Activated CD8-positive, alpha-beta T cell treated with anti-CD3 and anti-CD28 coated beads, Interleukin-2, amount 10 ng/mL, durations not matched to agents 7 days and 5 days (primary cell): Measurements from ENCODE around the gene LDHD. TPM values are rescaled to one million over a fixed set of nuclear protein-coding genes. Genes with fewer than 3 reads are reported as not detected.

ENCODE experiments used
- ATAC-seq: fragments of 150-1000 bp; cut with Tn5 transposase; one replicate; pipeline ENCODE4 v1.10.0; 2021; ENCODE audit warnings: moderate library complexity
- CTCF ChIA-PET: fragments of 350-600 bp; sonication (Branson Sonifier 250); formaldehyde crosslinking; loops from one replicate; lab custom pipeline; 2021; ENCODE audit warnings: antibody characterized with exemption; lab: Charles Lee
- POLR2A ChIA-PET: fragments of 350-600 bp; sonication (Branson Sonifier 250); formaldehyde crosslinking; loops from one replicate; lab custom pipeline; 2021; ENCODE audit warnings: antibody characterized with exemption; lab: Charles Lee
- DNase-seq: peaks from one replicate; pipeline ENCODE4 v3.0.0-alpha.2; 2020
- H3K27ac Mint-ChIP-seq: one replicate; pipeline ENCODE4 v1.8.0; 2021; ENCODE audit warnings: mild to moderate bottlenecking, mixed read lengths
- H3K27me3 Mint-ChIP-seq: one replicate; pipeline ENCODE4 v1.8.0; 2021; ENCODE audit warnings: low read depth, mixed read lengths
- H3K36me3 Mint-ChIP-seq: one replicate; pipeline ENCODE4 v1.8.0; 2021; ENCODE audit warnings: low read depth, mixed read lengths
- H3K4me1 Mint-ChIP-seq: one replicate; pipeline ENCODE4 v1.8.0; 2021; ENCODE audit warnings: low read depth, mixed read lengths
- H3K4me3 Mint-ChIP-seq: one replicate; pipeline ENCODE4 v1.8.0; 2021; ENCODE audit warnings: mild to moderate bottlenecking, mixed read lengths
- H3K9me3 Mint-ChIP-seq: one replicate; pipeline ENCODE4 v1.8.0; 2022; ENCODE audit warnings: mixed read lengths; ENCODE audit not compliant: insufficient read depth
- total RNA-seq, 2 experiments: library from RNA; stranded (reverse); gene quantifications; one replicate each; pipeline ENCODE4 v1.2.3, GENCODE V29; 2021

The LDHD gene
- total RNA-seq, 2 experiments from 2014 or later: 0.13 TPM; not detected in 1

GRCh38 chr16:75113541-75114121, 2.9 kb downstream of the LDHD start:
- ATAC-seq (no peak), DNase-seq (no peak)
- Mint-ChIP-seq H3K4me1 (peaks cover 34% of the 10 kb centered on the region), H3K27me3 (no peaks in the 10 kb centered on the region), H3K9me3 (no peaks in the 10 kb centered on the region), H3K27ac (no peak overlapping the region), H3K36me3 (no peaks in the 10 kb centered on the region), H3K4me3 (no peak overlapping the region)
- POLR2A ChIA-PET: interaction anchor here (0.8 kb wide), 1 partner anchor 26 kb away, joined by 3 read pairs; no protein-coding TSS in a partner anchor
- CTCF ChIA-PET: interaction anchor here (5.7 to 9.7 kb wide), 2 partner anchors 51 to 118 kb away, joined by 62 to 205 read pairs; partner anchors contain the start of gene ZNRF1

GRCh38 chr16:75112734-75113491, 3.7 kb downstream of the LDHD start:
- POLR2A ChIA-PET: interaction anchor here (0.8 kb wide), 1 partner anchor 25 kb away, joined by 3 read pairs; no protein-coding TSS in a partner anchor
- Mint-ChIP-seq H3K27me3 (no peaks in the 10 kb centered on the region), H3K4me1 (peaks cover 40% of the 10 kb centered on the region), H3K36me3 (no peaks in the 10 kb centered on the region), H3K4me3 (no peak overlapping the region), H3K27ac (peak overlapping the region; percentile 66), H3K9me3 (no peaks in the 10 kb centered on the region)
- CTCF ChIA-PET: interaction anchor here (1.7 to 9.7 kb wide), 6 partner anchors 13 to 128 kb away, joined by 4 to 205 read pairs (median 51); partner anchors contain the start of genes WDR59 and ZNRF1
- DNase-seq (no peak), ATAC-seq (no peak)

GRCh38 chr16:75111961-75112733, 4.4 kb downstream of the LDHD start:
- H3K27me3 Mint-ChIP-seq: no peaks in the 10 kb centered on the region
- no peaks in the 10 kb centered on the region for H3K36me3 Mint-ChIP-seq
- H3K4me1 Mint-ChIP-seq: peaks cover 45% of the 10 kb centered on the region
- no peak for ATAC-seq
- CTCF ChIA-PET: interaction anchor here (1.1 to 9.7 kb wide), 29 partner anchors 8 to 445 kb away, joined by 3 to 205 read pairs (median 6); partner anchors contain the start of genes FA2H, MLKL, WDR59 and ZNRF1
- H3K9me3 Mint-ChIP-seq: no peaks in the 10 kb centered on the region
- no peak for DNase-seq
- no peak overlapping the region for H3K4me3 Mint-ChIP-seq
- POLR2A ChIA-PET: interaction anchor here (1.3 to 1.4 kb wide), 3 partner anchors 14 to 299 kb away, joined by 3 to 23 read pairs (median 4); partner anchors contain the start of gene ZNRF1
- no peak overlapping the region for H3K27ac Mint-ChIP-seq

DNA sequence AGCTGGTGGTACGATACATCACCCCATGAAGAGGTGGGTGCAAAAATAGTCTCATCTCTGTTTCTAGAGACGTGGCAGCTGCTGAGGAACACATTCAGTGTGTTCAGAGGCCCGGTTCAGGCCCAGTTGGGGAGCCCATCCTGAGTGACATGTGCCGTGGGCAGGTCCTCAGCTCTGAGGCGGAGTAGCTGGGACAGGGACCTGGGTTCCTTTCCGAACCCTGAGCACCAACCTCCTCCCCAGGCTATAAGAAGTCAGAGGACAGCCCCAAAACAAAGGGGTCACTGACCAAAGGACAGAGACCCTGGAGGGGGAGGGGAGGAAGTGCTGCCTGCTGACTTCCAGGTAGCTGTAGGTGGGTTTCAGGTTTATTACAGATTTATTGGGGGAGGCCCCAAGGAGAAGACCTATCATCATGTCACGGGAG, 5.1 kb downstream of the LDHD start:
- H3K9me3 Mint-ChIP-seq: no peaks in the 10 kb centered on the region
- ChIA-PET POLR2A (interaction anchor here (1.1 to 1.4 kb wide), 5 partner anchors 12 to 298 kb away, joined by 3 to 23 read pairs (median 4); partner anchors contain the start of genes WDR59 and ZNRF1), CTCF (interaction anchor here (0.7 to 9.7 kb wide), 39 partner anchors 8 to 444 kb away, joined by 3 to 205 read pairs (median 5); partner anchors contain the start of genes FA2H, MLKL, WDR59 and ZNRF1)
- no peak for DNase-seq
- no peak overlapping the region for H3K4me3 Mint-ChIP-seq
- H3K27me3 Mint-ChIP-seq: no peaks in the 10 kb centered on the region
- peaks cover 52% of the 10 kb centered on the region for H3K4me1 Mint-ChIP-seq
- peak overlapping the region; percentile 67 for H3K27ac Mint-ChIP-seq
- no peaks in the 10 kb centered on the region for H3K36me3 Mint-ChIP-seq
- ATAC-seq: peak; percentile 20

- ATAC-seq: peak; percentile 85
- Mint-ChIP-seq H3K27ac (peak overlapping the region; percentile 67), H3K27me3 (no peaks in the 10 kb centered on the region), H3K9me3 (no peaks in the 10 kb centered on the region), H3K36me3 (no peaks in the 10 kb centered on the region), H3K4me3 (peak overlapping the region; percentile 25), H3K4me1 (peaks cover 58% of the 10 kb centered on the region)
- ChIA-PET POLR2A (interaction anchor here (0.6 to 2.4 kb wide), 7 partner anchors 11 to 298 kb away, joined by 3 to 23 read pairs (median 4); partner anchors contain the start of genes WDR59 and ZNRF1), CTCF (interaction anchor here (0.7 to 9.7 kb wide), 42 partner anchors 9 to 443 kb away, joined by 3 to 205 read pairs (median 5); partner anchors contain the start of genes FA2H, MLKL, WDR59 and ZNRF1)
- DNase-seq: peak; percentile 89
Observed at GRCh38 chr16:75110637-75111513, 5.7 kb downstream of the LDHD start.

DNA sequence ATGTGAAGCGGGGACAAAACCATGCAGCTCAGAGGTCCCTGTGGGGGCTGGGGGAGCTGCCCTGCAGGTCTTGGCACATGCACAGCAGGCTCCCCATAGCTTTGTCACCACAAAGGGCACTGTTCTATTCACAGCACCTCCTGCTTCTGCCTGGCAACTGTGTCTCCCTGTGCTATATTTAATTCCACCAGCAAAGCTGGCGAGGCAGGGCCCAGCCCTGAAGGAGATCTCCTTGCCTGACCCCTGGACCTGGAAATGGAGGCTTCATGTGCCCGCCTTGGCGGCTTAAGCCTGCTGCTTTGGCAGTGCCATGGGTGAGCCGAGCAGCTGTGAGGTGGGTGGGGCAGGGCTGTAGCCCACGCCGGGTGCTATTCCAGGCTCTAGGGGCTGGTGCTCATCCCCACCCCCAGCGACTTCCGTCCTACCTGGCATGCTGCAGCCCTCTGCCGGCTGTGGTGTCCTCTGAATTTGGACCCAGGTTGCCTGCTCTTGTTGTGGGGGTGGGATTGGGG, 6.8 kb downstream of the LDHD start:
- H3K36me3 Mint-ChIP-seq: no peaks in the 10 kb centered on the region
- H3K4me3 Mint-ChIP-seq: peak overlapping the region; percentile 22
- DNase-seq: no peak
- no peak for ATAC-seq
- ChIA-PET POLR2A (interaction anchor here (0.8 to 2.6 kb wide), 4 partner anchors 10 to 443 kb away, joined by 5 to 15 read pairs (median 8); partner anchors contain the start of genes RFWD3 and ZNRF1), CTCF (interaction anchor here (1.0 to 9.7 kb wide), 13 partner anchors 10 to 397 kb away, joined by 3 to 205 read pairs (median 16); partner anchors contain the start of genes CFDP1 and ZNRF1)
- H3K27me3 Mint-ChIP-seq: no peaks in the 10 kb centered on the region
- H3K9me3 Mint-ChIP-seq: no peaks in the 10 kb centered on the region
- H3K27ac Mint-ChIP-seq: peak overlapping the region; percentile 77
- H3K4me1 Mint-ChIP-seq: peaks cover 69% of the 10 kb centered on the region

GRCh38 chr16:75108792-75109731, 7.5 kb downstream of the LDHD start:
- Mint-ChIP-seq H3K4me1 (peaks cover 73% of the 10 kb centered on the region), H3K9me3 (no peaks in the 10 kb centered on the region), H3K27me3 (no peaks in the 10 kb centered on the region), H3K4me3 (peak overlapping the region; percentile 33), H3K27ac (peak overlapping the region; percentile 77), H3K36me3 (no peaks in the 10 kb centered on the region)
- DNase-seq (peak; percentile 57), ATAC-seq (peak; percentile 25)
- CTCF ChIA-PET: interaction anchor here (0.5 to 9.7 kb wide), 13 partner anchors 9 to 324 kb away, joined by 3 to 205 read pairs (median 5); partner anchors contain the start of genes CFDP1, WDR59 and ZNRF1
- POLR2A ChIA-PET: interaction anchor here (0.8 to 2.6 kb wide), 7 partner anchors 9 to 442 kb away, joined by 3 to 15 read pairs (median 5); partner anchors contain the start of genes MLKL, RFWD3 and ZNRF1

DNA sequence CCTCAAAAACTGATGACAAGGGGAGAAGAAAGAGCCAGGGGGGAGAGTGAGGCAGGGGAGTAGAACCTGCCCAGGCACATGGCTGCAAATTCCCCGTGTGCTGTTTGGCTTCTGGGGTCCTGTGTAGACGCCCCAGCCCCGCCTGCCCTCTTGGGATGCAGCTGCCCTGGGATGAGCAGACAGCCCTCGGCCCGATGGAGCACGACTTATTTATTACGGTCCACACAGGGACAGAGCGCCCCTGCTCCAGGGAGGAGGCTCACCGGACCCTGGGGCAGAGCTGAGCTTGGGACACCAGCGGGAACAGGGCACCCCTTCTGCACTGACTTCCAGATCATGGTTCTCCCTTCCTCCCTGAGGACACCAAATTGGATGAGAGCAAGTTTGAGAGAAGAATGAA, 9.1 kb downstream of the LDHD start:
- no peak for ATAC-seq
- ChIA-PET CTCF (interaction anchor here (1.7 to 9.7 kb wide), 3 partner anchors 8 to 112 kb away, joined by 6 to 205 read pairs (median 87); partner anchors contain the start of gene ZNRF1), POLR2A (no interaction called here)
- no peak for DNase-seq
- no peak overlapping the region for H3K4me3 Mint-ChIP-seq
- no peak overlapping the region for H3K27ac Mint-ChIP-seq
- peaks cover 72% of the 10 kb centered on the region for H3K4me1 Mint-ChIP-seq
- H3K36me3 Mint-ChIP-seq: no peaks in the 10 kb centered on the region
- H3K9me3 Mint-ChIP-seq: no peaks in the 10 kb centered on the region
- no peaks in the 10 kb centered on the region for H3K27me3 Mint-ChIP-seq
